ENCODE data around the gene MALRD1. TPM values are rescaled to one million over a fixed set of nuclear protein-coding genes. Genes with fewer than 3 reads are reported as not detected.

MALRD1 gene
- total and polyA plus RNA-seq, 2 of the 8 experiments (the other 6 are each of a cell fraction or from before 2014, with no cell fraction given) = 0.32 to 0.35 TPM

DNA sequence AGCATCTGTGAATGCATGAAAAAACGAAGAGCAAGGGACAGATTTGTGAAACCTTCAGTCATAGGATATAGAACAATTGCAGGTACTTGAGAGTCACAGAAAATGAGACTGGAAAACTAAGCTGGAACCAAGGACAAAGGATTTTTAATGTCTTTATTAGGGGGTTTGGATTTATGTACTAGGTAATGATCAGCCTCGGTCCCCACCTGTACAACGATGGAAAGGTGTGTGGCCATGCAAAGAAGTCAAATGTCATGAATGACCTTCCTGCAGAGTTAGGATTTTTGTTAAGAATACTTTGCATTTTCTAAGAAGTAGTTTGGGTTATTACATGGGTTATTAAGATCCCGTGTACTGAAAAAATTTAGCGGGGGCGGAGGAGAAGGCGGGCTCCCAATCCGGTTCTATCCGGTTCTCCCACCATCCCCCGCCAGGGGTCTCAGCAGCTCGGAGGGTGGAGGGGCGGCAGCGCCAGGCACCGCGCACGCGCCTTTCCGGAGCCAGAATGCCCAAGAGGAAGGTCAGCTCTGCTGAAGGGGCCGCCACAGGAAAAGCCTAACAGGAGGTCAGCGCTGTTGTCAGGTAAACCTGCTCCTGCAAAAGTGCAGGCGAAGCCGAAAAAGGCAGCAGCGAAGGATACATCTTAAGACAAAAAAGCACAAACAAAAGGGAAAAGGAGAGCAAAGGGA lies 440.1 kb downstream of the MALRD1 start:
- peak overlapping the region; percentile 76 for H2AFZ ChIP-seq (ENCODE audit: low read length)
- no peaks in the 10 kb centered on the region for H3K36me3 ChIP-seq (ENCODE audit: control insufficient read depth in 2 of 4, insufficient read depth in 4 of 4, low read length in 3 of 4)
- no peak overlapping the region for H3K14ac ChIP-seq (ENCODE audit: insufficient read length)
- H4K91ac ChIP-seq (replicated peaks; ENCODE audit: insufficient read length, low read length) = peak overlapping the region; percentile 85
- no peak overlapping the region for H3K23ac ChIP-seq (ENCODE audit: insufficient read length)
- no peak overlapping the region for H3K4ac ChIP-seq (replicated peaks; ENCODE audit: insufficient read length, low read depth, low read length)
- DNase-seq (ENCODE audit: low read depth in 1 of 2, low spot score in 2 of 2) = peak; percentile 34 to 90
- peak overlapping the region; percentile 83 for H2BK120ac ChIP-seq (replicated peaks; ENCODE audit: low read depth, low read length)
- H2BK12ac ChIP-seq (ENCODE audit: low read depth, low read length) = peak overlapping the region; percentile 68; the same call in 1 of the 2 replicates
- H4K5ac ChIP-seq (ENCODE audit: insufficient read length, low read depth, low read length) = no peak overlapping the region
- FAIRE-seq = peak; percentile 70
- no peaks in the 10 kb centered on the region for H3K79me1 ChIP-seq (ENCODE audit: low read depth, low read length)
- no peaks in the 10 kb centered on the region for H3K79me2 ChIP-seq (ENCODE audit: control insufficient read depth in 1 of 2, insufficient read depth in 2 of 2, low read length in 2 of 2)
- H2BK15ac ChIP-seq (ENCODE audit: low read length) = peak overlapping the region; percentile 88; the same call in 1 of the 2 replicates
- peak overlapping the region; percentile 14; the same call in 1 of the 2 replicates for H4K8ac ChIP-seq (ENCODE audit: extremely low read depth, insufficient read depth, low read length)
- no peaks in the 10 kb centered on the region for H3K9me3 ChIP-seq (ENCODE audit: insufficient read depth in 2 of 2, low read depth in 1 of 2, low read length in 1 of 2)
- 0 out of 7 replicates have a peak overlapping the region, but pooled peaks of 1 of the 4 experiments have one; percentile 13 for H3K9ac ChIP-seq (replicated peaks in 1 of 4; ENCODE audit: extremely low read depth in 1 of 4, low read depth in 3 of 4, low read length in 3 of 4)
- peak overlapping the region; percentile 30 for H3K56ac ChIP-seq (replicated peaks; ENCODE audit: insufficient read length, low read depth, low read length)
- no peaks in the 10 kb centered on the region for H3K23me2 ChIP-seq (ENCODE audit: low read depth, low read length)
- H3K18ac ChIP-seq (ENCODE audit: extremely low read depth, low read length) = peak overlapping the region; percentile 32
- 0 out of 2 replicates have a peak overlapping the region, but pooled peaks have one; percentile 71 for H2BK5ac ChIP-seq (ENCODE audit: low read depth, low read length)
- POLR2A ChIA-PET (ENCODE audit: partially characterized antibody) = no interaction called here
- H3K27me3 ChIP-seq (replicated peaks in 1 of 4; ENCODE audit: control insufficient read depth in 3 of 4, extremely low read depth in 1 of 4, insufficient read depth in 3 of 4, low read length in 3 of 4) = no peaks in the 10 kb centered on the region
- CTCF ChIA-PET (ENCODE audit: partially characterized antibody) = interaction anchor here (0.6 to 1.2 kb wide), 3 partner anchors 12 to 72 kb away, joined by 3 to 4 read pairs (median 3); no protein-coding TSS in a partner anchor
- H3K4me2 ChIP-seq (ENCODE audit: insufficient read depth in 1 of 2, low read depth in 2 of 2, low read length in 2 of 2) = peak overlapping the region; percentile 20 to 51; a peak in 3 of 4 replicates
- H3K27ac ChIP-seq (ENCODE audit: low read depth, low read length) = 0 out of 2 replicates have a peak overlapping the region, but pooled peaks have one; percentile 26
- H4K20me1 ChIP-seq (replicated peaks in 1 of 2; ENCODE audit: control insufficient read depth in 1 of 2, insufficient read depth in 2 of 2, low read length in 2 of 2) = no peaks in the 10 kb centered on the region
- WGBS, 2 experiments (ENCODE audit: extremely low coverage in 1 of 2, insufficient coverage in 1 of 2, insufficient read length in 1 of 2, insufficient replicate concordance in 2 of 2, low coverage in 1 of 2, low lambda C conversion rate in 2 of 2, missing lambda C conversion rate in 1 of 2) = 25% methylated on average over 23 of the region's 23 CpGs; no CpG with 5 or more reads in 1 of the 2 experiments
- no peak overlapping the region for H2AK5ac ChIP-seq (ENCODE audit: low read depth, low read length)
- peak overlapping the region in 2 of 4 experiments; percentile 8 to 14; a peak in 1 of 8 replicates for H3K4me3 ChIP-seq (ENCODE audit: extremely low read depth in 1 of 4, insufficient read depth in 2 of 4, low read depth in 3 of 4, low read length in 4 of 4)
- peaks cover 0 to 7% (median 3%) of the 10 kb centered on the region in 4 experiments; a peak in 4 of 7 replicates for H3K4me1 ChIP-seq (replicated peaks in 1 of 4; ENCODE audit: control insufficient read depth in 3 of 4, insufficient read depth in 4 of 4, low read length in 3 of 4)
- H2BK20ac ChIP-seq (ENCODE audit: low read length) = 0 out of 2 replicates have a peak overlapping the region, but pooled peaks have one; percentile 34
- TF ChIP-seq CREB1 (IDR thresholded peaks at IDR 0.05) (no peak), KDM5A (IDR thresholded peaks at IDR 0.05; ENCODE audit: low read length) (no peak), EZH2 (IDR thresholded peaks at IDR 0.05; ENCODE audit: low read depth, low read length, severe bottlenecking) (no peak), CEBPB (IDR thresholded peaks at IDR 0.05; ENCODE audit: low read depth, low read length) (no peak), RFX5 (IDR thresholded peaks at IDR 0.05; ENCODE audit: borderline replicate concordance, low read depth, low read length) (peak; percentile 56), GABPA (IDR thresholded peaks at IDR 0.05; ENCODE audit: borderline replicate concordance, insufficient read depth, low read length) (no peak), YY1 (IDR thresholded peaks at IDR 0.05; ENCODE audit: low read depth, low read length) (no peak), EP300 (IDR thresholded peaks at IDR 0.05; ENCODE audit: borderline replicate concordance in 1 of 2, low read depth in 2 of 2, low read length in 2 of 2) (peak in 1 of 2 experiments; percentile 44; a peak in 1 of 3 replicates), SAP30 (IDR thresholded peaks at IDR 0.05; ENCODE audit: insufficient read depth, insufficient replicate concordance, low read length) (no peak), CHD2 (IDR thresholded peaks at IDR 0.05; ENCODE audit: low read length) (peak; percentile 39; the same call in 1 of the 2 replicates)
- TF ChIP-seq, protein P1, sequence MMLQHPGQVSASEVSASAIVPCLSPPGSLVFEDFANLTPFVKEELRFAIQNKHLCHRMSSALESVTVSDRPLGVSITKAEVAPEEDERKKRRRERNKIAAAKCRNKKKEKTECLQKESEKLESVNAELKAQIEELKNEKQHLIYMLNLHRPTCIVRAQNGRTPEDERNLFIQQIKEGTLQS (IDR thresholded peaks at IDR 0.05; ENCODE audit: insufficient read depth, low read depth, low read length) = no peak
